GM12878 (cell line): ENCODE data around the gene TMEM163.

Experiments
- CBX3 ChIP-seq: fragments of 200-600 bp; sonication (generic); IDR thresholded peaks from 2 replicates; pipeline ENCODE4 v1.6.1; 2016; ENCODE audit warnings: low read depth, borderline replicate concordance
- DPF2 ChIP-seq: fragments of 450-650 bp; IDR thresholded peaks from 2 replicates; pipeline ENCODE4 v1.6.1; 2017; ENCODE audit warnings: mild to moderate bottlenecking
- EGR1 ChIP-seq, 2 experiments: IDR thresholded peaks; 1 replicate in 1 of 2; 2 replicates in 1 of 2; pipeline ENCODE4 v1.6.1; 2011 to 2012; ENCODE audit warnings: low read depth in 2 of 2, low read length in 2 of 2, borderline replicate concordance in 1 of 2, mild to moderate bottlenecking in 1 of 2, moderate library complexity in 1 of 2
- EP300 ChIP-seq, 2 experiments: fragments of 150-350 bp in 1 of 2; IDR thresholded peaks; 2 replicates each; pipeline ENCODE4 v1.6.1; 2011 to 2012; ENCODE audit warnings: low read depth in 2 of 2, low read length in 2 of 2, borderline replicate concordance in 1 of 2, improper control_type of control experiment in 1 of 2, inconsistent platforms in 1 of 2; ENCODE audit not compliant: control insufficient read depth in 1 of 2
- ETV6 ChIP-seq, 2 experiments: fragments of 450-650 bp in 1 of 2; IDR thresholded peaks in 1 of 2; conservative IDR thresholded peaks in 1 of 2; 2 replicates each; pipeline ENCODE4 v1.6.1; 2014; ENCODE audit warnings: antibody characterized with exemption in 1 of 2, borderline replicate concordance in 1 of 2, low read depth in 1 of 2, mild to moderate bottlenecking in 1 of 2, moderate library complexity in 1 of 2
- FOXM1 ChIP-seq: IDR thresholded peaks from 2 replicates; pipeline ENCODE4 v1.6.1; 2012; ENCODE audit warnings: low read depth, mild to moderate bottlenecking, inconsistent platforms, low read length, moderate library complexity
- HDAC6 ChIP-seq: fragments of 200-600 bp; sonication (generic); IDR thresholded peaks from one replicate; pipeline ENCODE4 v1.8.0; 2017; ENCODE audit warnings: antibody characterized with exemption; ENCODE audit not compliant: unreplicated experiment
- KAT2A ChIP-seq: conservative IDR thresholded peaks from 2 replicates; pipeline ENCODE4 v1.6.1; 2011; ENCODE audit warnings: low read depth, low read length; ENCODE audit not compliant: control insufficient read depth
- MYC ChIP-seq: IDR thresholded peaks from 2 replicates; pipeline ENCODE4 v1.6.1; 2011; ENCODE audit warnings: mild to moderate bottlenecking, low read length, moderate library complexity, inconsistent platforms; ENCODE audit not compliant: insufficient read depth, insufficient replicate concordance, insufficient read length, severe bottlenecking
- NR2C2 ChIP-seq: IDR thresholded peaks from 2 replicates; pipeline ENCODE4 v1.6.1; 2011; ENCODE audit warnings: borderline replicate concordance, low read depth; ENCODE audit not compliant: control insufficient read depth, insufficient read length
- POLR2AphosphoS5 ChIP-seq: IDR thresholded peaks from 2 replicates; pipeline ENCODE4 v1.6.1; 2011; ENCODE audit warnings: mild to moderate bottlenecking, low read length, inconsistent platforms
- SMC3 ChIP-seq: IDR thresholded peaks from 2 replicates; pipeline ENCODE4 v1.6.1; 2011; ENCODE audit warnings: low read length, improper control_type of control experiment, borderline replicate concordance
- TF ChIP-seq, protein P1 (sequence below), 3 experiments: IDR thresholded peaks in 2 of 3; conservative IDR thresholded peaks in 1 of 3; 2 replicates each; pipeline ENCODE4 v1.5.1; 2011; ENCODE audit warnings: low read depth in 3 of 3, low read length in 3 of 3, mild to moderate bottlenecking in 3 of 3, control low read depth in 2 of 3, moderate library complexity in 2 of 3, inconsistent platforms in 1 of 3, mixed read lengths in 1 of 3; ENCODE audit not compliant: control insufficient read depth in 2 of 3, insufficient read depth in 1 of 3; ENCODE audit errors: extremely low read depth in 1 of 3
- TF ChIP-seq, protein P2 (sequence below): IDR thresholded peaks from 2 replicates; pipeline ENCODE4 v1.6.1; 2011; ENCODE audit warnings: low read depth, low read length, improper control_type of control experiment, borderline replicate concordance

DNA sequence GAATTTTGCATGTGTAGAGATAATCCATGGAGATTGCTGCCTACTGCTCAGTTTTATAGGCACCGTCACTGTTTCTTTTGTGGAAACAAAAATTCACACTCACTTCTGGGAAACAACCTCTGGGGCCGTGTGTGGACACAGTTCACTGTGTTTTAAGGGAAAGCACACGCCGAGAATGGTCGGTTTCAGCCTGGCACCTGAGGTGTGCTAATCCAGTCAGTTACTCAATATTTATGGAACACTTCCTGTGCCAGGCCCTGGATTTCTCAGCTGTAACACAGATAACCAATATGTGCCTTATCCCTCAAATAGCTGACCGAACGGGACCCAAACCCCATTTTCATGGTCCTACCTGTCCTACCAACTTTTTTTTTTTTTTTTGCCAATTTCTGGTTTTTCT lies 285.3 kb downstream of the TMEM163 start:
- TF ChIP-seq NR2C2 (no peak), POLR2AphosphoS5 (no peak), MYC (no peak), EP300 (IDR thresholded peaks at IDR 0.05; ENCODE audit: borderline replicate concordance in 1 of 2, control insufficient read depth in 1 of 2, low read depth in 2 of 2, low read length in 2 of 2) (no peak), DPF2 (no peak), HDAC6 (no peak), ETV6 (conservative IDR thresholded peaks at IDR 0.05 in 1 of 2, IDR thresholded peaks at IDR 0.05 in 1 of 2; ENCODE audit: borderline replicate concordance in 1 of 2, low read depth in 1 of 2) (no peak), EGR1 (IDR thresholded peaks at IDR 0.05; ENCODE audit: borderline replicate concordance in 1 of 2, low read depth in 2 of 2, low read length in 2 of 2) (no peak), KAT2A (no peak), SMC3 (no peak), FOXM1 (no peak), CBX3 (no peak)
- TF ChIP-seq, protein P1, sequence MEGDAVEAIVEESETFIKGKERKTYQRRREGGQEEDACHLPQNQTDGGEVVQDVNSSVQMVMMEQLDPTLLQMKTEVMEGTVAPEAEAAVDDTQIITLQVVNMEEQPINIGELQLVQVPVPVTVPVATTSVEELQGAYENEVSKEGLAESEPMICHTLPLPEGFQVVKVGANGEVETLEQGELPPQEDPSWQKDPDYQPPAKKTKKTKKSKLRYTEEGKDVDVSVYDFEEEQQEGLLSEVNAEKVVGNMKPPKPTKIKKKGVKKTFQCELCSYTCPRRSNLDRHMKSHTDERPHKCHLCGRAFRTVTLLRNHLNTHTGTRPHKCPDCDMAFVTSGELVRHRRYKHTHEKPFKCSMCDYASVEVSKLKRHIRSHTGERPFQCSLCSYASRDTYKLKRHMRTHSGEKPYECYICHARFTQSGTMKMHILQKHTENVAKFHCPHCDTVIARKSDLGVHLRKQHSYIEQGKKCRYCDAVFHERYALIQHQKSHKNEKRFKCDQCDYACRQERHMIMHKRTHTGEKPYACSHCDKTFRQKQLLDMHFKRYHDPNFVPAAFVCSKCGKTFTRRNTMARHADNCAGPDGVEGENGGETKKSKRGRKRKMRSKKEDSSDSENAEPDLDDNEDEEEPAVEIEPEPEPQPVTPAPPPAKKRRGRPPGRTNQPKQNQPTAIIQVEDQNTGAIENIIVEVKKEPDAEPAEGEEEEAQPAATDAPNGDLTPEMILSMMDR (IDR thresholded peaks at IDR 0.05 in 2 of 3, conservative IDR thresholded peaks at IDR 0.05 in 1 of 3; ENCODE audit: control insufficient read depth in 2 of 3, extremely low read depth in 1 of 3, insufficient read depth in 1 of 3, low read depth in 3 of 3, low read length in 3 of 3): no peak
- TF ChIP-seq, protein P2, sequence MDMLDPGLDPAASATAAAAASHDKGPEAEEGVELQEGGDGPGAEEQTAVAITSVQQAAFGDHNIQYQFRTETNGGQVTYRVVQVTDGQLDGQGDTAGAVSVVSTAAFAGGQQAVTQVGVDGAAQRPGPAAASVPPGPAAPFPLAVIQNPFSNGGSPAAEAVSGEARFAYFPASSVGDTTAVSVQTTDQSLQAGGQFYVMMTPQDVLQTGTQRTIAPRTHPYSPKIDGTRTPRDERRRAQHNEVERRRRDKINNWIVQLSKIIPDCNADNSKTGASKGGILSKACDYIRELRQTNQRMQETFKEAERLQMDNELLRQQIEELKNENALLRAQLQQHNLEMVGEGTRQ: no peak
